SHP77 treated with DMSO at 0.1 percent for 48 hours (cell line): ENCODE measurements around the gene RUVBL2.
"Not testable (repeated sequence)": the region's sequence is repeated elsewhere in the genome, so short reads cannot be mapped to it uniquely, and the experiment has no call there.

Source experiments
- DNase-seq: peaks from one replicate; lab custom pipeline; 2025; lab: John Stamatoyannopoulos, UW

RUVBL2 gene

GRCh38 chr19:49018388-49019241, 24.9 kb downstream of the RUVBL2 start:
- DNase-seq: not testable (repeated sequence)

GRCh38 chr19:49019242-49019932, 25.7 kb downstream of the RUVBL2 start:
- DNase-seq: peak; percentile 31

GRCh38 chr19:49020342-49020741, 26.7 kb downstream of the RUVBL2 start:
- DNase-seq: no peak

DNA sequence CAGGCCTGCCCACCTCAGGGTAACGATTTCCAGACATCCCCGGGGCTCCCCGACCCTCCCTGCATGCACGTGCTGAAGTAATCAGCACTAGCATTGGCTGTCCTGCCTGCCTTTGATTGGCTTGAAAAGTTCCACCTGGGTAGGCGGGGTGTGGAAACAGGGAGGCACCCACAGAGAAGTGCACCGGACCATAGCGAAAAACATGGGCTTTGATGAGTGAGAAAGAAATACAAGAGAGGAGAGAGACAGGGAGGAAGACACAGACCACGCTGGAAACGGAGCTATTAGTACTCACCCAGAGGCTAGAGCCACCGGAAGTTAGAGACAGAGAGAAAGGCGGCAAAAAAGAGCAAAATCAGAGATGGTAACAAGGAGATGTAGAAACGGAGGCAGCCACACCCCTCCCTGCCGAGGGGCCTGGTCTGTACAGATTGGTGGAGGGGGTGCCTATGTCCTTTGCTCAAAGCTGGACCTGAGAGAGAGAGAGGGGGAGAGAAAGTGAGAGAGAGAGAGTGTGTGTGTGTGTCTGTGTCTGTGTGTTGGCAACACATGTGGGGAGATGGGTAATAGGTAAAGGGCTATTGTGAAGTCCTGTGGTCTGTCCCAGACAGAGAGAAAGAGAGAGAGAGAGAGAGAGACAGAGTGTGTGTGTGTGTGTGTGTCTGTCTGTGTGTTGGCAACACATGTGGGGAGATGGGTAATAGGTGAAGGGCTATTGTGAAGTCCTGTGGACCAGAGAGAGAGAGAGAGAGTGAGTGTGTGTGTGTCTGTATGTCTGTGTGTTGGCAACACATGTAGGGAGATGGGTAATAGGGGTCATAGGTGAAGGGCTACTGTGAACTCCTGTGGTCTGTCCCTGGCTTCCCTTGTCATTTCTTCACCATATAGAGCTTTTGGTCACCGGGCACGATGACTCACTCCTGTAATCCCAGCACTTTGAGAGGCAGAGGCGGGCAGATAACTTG, 27.5 kb downstream of the RUVBL2 start:
- DNase-seq: no peak

DNA sequence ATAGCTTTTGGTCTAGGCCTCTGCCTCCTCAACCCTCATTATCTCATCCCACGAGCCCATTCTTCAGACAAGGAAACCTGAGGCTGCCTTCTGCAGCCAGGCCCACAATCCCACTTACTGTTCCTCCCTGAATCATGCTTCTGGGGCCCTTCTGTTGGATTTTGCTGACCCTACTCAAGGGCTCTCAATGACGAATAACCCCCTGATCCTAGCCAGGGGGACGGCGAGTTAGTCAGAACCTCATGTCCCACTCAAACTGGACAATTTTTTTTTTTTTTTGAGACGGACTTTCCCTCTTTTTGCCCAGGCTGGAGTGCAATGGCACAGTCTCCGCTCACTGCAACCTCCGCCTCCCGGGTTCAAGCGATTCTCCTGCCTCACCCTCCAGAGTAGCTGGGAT, 28.4 kb downstream of the RUVBL2 start:
- DNase-seq: no peak

GRCh38 chr19:49024233-49024632, 30.5 kb downstream of the RUVBL2 start, which contains the start of gene CGB3:
Gene CGB3 (minus strand): TSS chr19:49024333. CDS start chr19:49023971, 362 bp downstream.
- DNase-seq: not testable (repeated sequence)

GRCh38 chr19:49025088-49025487, 31.4 kb downstream of the RUVBL2 start:
- not testable (repeated sequence) for DNase-seq

DNA sequence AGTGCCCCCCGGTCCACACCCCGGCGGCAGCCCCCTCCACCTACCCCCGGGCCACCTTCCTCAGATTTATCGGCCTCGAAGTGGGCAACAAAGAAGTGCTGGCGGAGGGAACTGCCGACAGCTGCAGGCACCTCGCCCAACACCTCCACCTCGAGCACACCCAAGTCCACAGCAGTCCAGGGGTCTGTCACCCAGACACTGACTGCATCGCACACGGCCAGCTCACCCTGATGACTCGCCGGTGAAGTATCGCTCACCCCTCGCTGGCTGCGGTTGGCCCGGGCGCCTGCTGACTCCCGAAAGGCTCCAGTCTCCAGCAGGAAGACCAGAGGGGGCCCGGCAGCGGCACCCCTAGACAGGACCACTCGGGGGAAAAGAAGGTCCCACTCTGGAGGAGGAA, 31.9 kb downstream of the RUVBL2 start:
- DNase-seq: not testable (repeated sequence)

- not testable (repeated sequence) for DNase-seq
These were observed 35.0 kb downstream of the RUVBL2 start for GRCh38 chr19:49028686-49029085.

DNA sequence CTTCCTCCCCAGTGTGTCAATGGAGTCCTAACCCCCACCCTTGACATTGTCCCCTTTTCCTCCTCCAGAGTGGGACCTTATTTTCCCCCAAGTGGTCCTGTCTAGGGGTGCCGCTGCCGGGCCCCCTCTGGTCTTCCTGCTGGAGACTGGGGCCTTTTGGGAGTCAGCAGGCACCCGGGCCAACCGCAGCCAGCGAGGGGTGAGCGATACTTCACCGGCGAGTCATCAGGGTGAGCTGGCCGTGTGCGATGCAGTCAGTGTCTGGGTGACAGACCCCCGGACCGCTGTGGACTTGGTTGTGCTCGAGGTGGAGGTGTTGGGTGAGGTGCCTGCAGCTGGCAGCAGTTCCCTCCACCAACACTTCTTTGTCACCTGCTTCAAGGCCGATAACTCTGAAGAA, 36.1 kb downstream of the RUVBL2 start:
- DNase-seq: not testable (repeated sequence)

DNA sequence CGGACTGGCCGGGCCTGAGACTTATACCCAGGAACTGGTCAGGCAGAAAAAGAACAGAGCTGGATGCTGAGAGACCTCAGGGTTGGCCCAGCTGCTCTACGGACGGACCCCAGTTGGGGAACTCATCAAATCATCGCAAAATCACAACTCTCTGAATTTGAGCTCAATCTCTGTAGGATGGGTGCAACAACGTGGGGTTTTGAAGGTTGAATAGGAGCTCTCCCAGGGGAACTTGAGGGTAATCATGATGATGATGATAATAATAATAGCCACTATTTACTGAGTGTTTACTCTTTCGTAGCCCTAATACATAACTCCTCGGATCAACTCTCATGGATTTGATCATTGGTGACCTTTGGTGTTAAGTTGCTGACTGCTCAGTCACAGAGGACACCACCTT, 36.6 kb downstream of the RUVBL2 start:
- DNase-seq: not testable (repeated sequence)

DNA sequence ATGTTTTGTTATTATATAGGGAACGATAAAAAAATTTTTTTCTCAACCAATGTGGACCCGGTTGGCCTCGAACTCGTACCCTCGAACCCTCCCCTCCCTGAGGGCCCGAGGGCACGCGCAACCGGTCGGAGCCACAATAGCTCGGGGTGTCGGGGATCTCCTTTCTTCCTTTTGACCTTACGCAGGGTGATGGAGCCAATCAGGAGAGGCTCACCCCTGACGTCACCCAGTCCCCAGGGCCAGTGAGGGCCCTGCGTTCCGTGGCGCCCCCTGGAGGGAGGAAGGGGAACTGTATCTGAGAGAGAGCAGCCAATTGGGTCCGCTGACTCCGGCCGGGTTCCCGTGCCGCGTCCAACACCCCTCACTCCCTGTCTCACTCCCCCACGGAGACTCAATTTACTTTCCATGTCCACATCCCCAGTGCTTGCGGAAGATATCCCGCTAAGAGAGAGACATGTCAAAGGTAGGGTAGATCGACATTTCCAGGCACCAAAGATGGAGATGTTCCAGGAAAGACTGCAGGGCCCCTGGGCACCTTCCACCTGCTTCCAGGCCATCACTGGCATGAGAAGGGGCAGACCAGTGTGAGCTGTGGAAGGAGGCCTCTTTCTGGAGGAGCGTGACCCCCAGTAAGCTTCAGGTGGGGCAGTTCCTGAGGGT, 38.1 kb downstream of the RUVBL2 start, which contains the start of gene CGB2:
TSS of gene CGB2 (plus strand) at position 249 of the 660 bp plus-strand sequence. CDS start at position 455, 206 bp downstream.
- DNase-seq: peak; percentile 68

- DNase-seq: peak; percentile 73
These were observed 43.1 kb downstream of the RUVBL2 start, which contains the start of gene CGB1 for GRCh38 chr19:49036815-49037214. Gene CGB1 (minus strand): TSS chr19:49036895. CDS start chr19:49036711, 184 bp downstream.

- DNase-seq: not testable (repeated sequence)
These were observed 44.4 kb downstream of the RUVBL2 start for GRCh38 chr19:49038111-49038510.

GRCh38 chr19:49038557-49039276, 45.0 kb downstream of the RUVBL2 start:
- DNase-seq: not testable (repeated sequence)

DNA sequence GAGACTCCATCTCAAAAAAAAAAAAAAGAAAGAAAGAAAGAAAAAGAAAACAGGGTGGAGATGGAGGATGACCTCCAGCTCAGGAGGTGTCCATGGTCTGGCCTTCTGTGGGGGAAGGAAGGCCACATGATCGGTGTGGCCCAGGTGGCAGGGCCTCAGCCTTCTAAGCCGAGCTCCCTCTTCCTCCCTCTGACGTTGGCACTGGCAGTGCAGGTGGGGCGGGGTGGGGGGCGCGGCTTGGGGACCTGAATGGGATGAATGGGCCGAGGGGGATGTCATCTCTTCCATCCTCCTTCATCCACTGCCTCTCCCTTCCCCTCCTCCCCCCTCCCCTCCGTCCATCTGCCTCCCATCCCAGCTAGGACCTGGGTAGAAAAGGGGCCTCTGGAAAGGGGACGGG, 46.0 kb downstream of the RUVBL2 start:
- DNase-seq: not testable (repeated sequence)

GRCh38 chr19:49042177-49042576, 48.5 kb downstream of the RUVBL2 start:
- no peak for DNase-seq

- DNase-seq: not testable (repeated sequence)
These were observed 49.0 kb downstream of the RUVBL2 start for GRCh38 chr19:49042666-49043065.

- DNase-seq: not testable (repeated sequence)
These were observed 49.9 kb downstream of the RUVBL2 start, which contains the start of gene CGB5 for GRCh38 chr19:49043548-49043947. Gene CGB5 (plus strand): TSS chr19:49043848. CDS start chr19:49044210, 362 bp downstream.

- not testable (repeated sequence) for DNase-seq
These were observed 55.3 kb downstream of the RUVBL2 start, which contains the start of gene CGB8 for GRCh38 chr19:49049011-49049410. Gene CGB8 (minus strand): TSS chr19:49049111. CDS start chr19:49048739, 372 bp downstream.
